Medulla oblongata (tissue), 1 donor: ENCODE data around the gene CREG1.
A peak's percentile ranks its signal among the peaks of the same experiment; 100 is the strongest.
"Not testable (repeated sequence)": the region's sequence is repeated elsewhere in the genome, so short reads cannot be mapped to it uniquely, and the experiment has no call there.

Experiments
- DNase-seq: peaks from one replicate; pipeline ENCODE4 v3.0.0-alpha.2; 2015; ENCODE audit errors: extremely low spot score

Gene CREG1

GRCh38 chr1:167553136-167554027 lies at the start of gene CREG1:
Gene CREG1, minus strand, starts transcription at chr1:167553762.
- DNase-seq: peak; percentile 95

GRCh38 chr1:167602840-167603239 lies 49.3 kb upstream of the CREG1 start:
- no peak for DNase-seq

- DNase-seq: peak; percentile 72
These were observed 48.2 kb upstream of the CREG1 start for GRCh38 chr1:167601442-167602383.

DNA sequence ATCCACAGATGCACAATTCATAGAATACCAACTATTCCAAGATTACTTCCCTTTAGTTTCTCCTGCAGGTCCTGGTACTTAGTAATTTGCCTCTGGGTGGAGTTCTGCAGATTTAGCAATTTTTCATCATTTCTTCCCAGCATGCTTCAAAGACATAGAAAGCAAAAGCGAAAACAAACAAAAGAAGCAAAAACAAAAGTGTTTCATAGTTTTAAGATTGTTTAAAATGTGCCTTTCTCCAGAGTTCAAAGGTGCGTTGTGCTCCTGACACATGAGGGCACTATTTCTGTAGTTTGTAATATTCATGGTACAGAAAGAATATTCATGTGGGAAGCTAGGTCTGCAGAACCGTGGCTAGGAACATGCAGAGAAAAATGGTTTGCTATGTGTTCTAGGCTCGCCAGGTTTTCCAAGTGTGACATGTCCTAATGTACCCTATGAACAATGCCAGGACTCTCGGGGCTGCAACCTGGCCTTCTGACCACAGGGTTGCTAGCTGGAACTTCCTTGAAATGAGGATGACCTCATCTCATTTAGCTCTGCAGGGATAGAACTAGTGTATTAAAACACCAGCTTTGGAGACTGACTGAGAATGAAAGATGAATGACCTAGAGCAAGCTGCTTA lies 46.5 kb upstream of the CREG1 start:
- DNase-seq: peak; percentile 57

DNA sequence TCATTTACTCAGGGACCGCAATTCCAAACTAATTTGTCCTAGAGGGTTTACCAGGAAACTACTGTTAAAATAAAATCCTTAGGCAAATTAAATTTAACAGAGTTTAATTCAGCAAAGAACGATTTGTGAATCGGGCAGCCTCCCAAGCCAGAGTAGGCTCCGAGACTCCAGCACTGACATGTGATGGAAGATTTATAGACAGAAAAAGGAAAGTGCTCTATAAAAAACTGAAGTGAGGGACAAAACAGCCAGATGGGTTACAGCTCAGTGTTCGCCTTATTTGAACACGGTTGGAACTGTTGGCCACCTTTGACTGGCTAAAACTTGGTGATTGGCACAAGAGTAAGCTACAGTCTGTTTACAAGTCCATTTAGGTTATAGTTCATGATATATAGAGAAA lies 41.3 kb upstream of the CREG1 start:
- no peak for DNase-seq

GRCh38 chr1:167593860-167594259 lies 40.3 kb upstream of the CREG1 start:
- no peak for DNase-seq

DNA sequence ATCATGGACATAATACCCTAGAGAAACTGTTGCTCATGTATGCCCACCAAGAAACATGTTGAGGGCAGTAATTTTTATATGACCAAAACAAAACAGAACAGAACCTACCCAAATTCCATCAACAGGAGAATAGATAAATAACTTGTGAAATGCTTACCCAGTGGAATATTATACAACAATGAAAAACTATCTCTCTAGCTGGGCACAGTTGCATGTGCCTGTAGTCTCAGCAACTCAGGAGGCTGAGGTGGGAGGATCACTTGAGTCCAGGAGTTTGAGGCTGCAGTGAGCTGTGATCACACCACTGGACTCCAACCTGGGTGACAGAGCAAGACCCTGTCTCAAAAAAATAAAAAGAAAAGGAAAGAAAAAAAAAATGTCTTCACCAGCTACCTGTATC lies 38.9 kb upstream of the CREG1 start:
- no peak for DNase-seq

DNA sequence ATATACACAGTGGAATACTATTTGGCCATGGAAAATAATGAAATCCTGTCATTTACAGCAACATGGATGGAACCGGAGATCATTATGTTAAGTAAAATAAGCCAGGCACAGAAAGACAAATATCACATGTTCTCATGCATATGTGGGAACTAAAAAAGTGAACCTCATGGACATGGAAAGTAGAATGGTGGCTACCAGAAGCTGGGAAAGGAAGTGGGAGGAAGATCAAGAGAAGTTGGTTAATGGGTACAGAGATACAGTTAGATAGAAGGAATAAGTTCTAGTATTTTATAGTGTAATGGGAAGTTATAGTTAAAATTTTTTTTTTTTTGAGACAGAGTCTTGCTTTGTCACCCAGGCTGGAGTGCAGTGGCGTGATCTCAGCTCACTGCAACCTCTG lies 34.8 kb upstream of the CREG1 start:
- DNase-seq: no peak

GRCh38 chr1:167587872-167588271 lies 34.3 kb upstream of the CREG1 start:
- DNase-seq: no peak

- DNase-seq: no peak
These were observed 33.8 kb upstream of the CREG1 start for GRCh38 chr1:167587342-167587741.

- no peak for DNase-seq
These were observed 31.0 kb upstream of the CREG1 start for GRCh38 chr1:167584581-167584980.

GRCh38 chr1:167582722-167583121 lies 29.2 kb upstream of the CREG1 start:
- DNase-seq: no peak

GRCh38 chr1:167582064-167582463 lies 28.5 kb upstream of the CREG1 start:
- DNase-seq: no peak

DNA sequence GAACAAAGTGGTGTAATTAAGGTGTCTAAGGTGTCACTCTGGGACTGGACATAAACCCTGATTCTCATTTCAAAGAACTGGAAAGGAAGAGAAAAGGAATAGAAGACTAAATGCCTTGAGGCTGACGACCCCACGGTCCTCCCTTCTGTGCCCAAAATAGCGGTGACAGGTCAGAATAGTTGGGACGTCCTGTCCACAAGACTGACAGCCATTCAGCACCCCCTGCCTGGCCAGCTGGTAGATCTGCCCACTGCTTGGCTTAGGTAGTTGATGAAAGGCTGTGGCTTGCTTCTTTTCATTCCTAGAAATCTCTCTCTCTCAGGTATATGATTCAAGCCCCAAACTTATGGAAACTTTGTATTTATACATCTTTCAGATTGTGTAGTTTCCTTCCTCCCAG lies 26.4 kb upstream of the CREG1 start:
- no peak for DNase-seq

DNA sequence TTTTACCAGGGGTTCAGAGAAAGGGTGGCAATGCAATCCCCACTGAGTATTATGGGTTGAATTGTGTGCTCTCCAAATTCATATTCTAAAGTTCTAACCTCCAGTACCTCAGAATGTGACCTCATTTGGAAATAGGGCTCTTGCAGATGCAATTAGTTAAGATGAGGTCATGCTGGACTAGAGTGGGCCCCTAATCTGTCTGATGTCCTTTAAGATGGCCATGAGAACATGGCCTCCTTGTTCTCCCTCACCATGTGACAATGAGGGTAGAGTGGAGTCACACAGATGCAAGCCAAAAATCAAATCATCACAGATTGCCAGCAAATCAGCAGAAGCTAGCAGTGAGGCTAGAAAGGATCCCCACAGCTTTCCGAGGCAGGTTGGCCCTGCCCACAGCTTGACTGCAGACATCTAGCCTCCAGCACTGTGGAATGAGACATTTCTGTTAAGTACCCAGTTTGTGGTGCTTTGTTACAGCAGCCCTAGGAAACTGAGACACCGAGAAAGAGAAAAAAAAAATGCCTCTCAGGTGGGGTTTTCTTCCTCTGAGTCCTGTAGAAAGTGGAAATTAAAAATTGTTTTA lies 25.5 kb upstream of the CREG1 start:
- no peak for DNase-seq

- DNase-seq: no peak
These were observed 22.1 kb upstream of the CREG1 start for GRCh38 chr1:167575649-167576048.

GRCh38 chr1:167573035-167573434 lies 19.5 kb upstream of the CREG1 start:
- DNase-seq: no peak

GRCh38 chr1:167570712-167571111 lies 17.1 kb upstream of the CREG1 start:
- DNase-seq: not testable (repeated sequence)

GRCh38 chr1:167567663-167568062 lies 14.1 kb upstream of the CREG1 start:
- no peak for DNase-seq

DNA sequence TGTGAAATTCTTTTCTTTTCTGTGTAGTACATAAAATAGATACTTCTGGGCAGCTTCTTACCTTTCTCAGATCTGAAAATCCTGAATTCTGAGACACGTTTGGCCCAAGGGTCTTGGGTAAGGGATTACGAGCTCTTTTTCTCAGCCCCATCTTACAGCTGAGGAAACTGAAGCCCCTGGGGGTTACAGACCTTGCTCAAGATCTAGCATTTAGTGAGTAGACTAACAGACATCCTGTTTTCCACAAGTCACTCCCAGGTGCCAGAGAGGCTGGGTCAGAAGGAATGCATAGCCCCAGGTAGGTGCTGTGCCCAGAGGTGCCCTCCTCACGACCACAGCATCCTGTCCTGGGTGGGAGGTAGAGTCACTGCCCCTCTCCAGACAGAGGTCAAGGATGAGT lies 13.2 kb upstream of the CREG1 start:
- DNase-seq: no peak

DNA sequence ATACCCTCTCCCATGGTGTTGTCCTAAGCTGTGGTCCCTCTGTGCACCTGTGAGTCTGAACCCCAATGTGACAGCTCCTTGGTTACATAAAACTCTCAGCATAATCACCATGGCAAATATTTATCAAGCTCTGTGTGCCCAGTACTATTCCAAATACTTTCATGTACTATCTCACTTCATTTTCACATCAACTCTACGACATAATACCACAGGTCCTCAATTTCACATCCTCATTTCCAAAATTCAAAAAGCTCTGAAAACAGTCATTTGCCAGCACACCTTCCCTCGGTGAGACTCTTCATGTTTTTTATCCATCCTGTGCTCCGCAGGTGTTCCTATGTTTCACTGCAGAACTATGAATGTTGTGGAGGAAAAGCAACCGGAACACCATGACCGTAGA lies 12.4 kb upstream of the CREG1 start:
- DNase-seq: no peak
